ENCODE results near the gene USP32.

The USP32 gene

DNA sequence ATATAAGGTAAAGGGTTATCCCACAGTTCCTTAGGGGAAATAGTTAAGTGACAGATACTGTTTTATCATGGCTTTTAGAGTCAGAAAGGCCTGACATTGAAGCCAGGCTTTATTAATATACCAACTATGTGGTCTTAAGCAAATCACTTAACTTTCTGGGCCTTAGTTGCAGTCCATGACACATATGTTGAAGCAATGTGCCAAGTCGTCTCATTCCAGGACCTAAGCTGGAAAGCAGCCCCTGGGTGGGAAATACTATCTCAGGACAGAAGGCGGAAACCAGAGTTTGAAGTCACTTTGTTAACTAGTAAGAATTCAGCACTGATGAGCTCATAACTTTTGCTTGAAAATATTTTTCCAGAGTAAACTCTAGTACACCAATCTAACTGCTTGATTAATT is 80.0 kb downstream of the USP32 start:
- TF ChIP-seq, protein P1, sequence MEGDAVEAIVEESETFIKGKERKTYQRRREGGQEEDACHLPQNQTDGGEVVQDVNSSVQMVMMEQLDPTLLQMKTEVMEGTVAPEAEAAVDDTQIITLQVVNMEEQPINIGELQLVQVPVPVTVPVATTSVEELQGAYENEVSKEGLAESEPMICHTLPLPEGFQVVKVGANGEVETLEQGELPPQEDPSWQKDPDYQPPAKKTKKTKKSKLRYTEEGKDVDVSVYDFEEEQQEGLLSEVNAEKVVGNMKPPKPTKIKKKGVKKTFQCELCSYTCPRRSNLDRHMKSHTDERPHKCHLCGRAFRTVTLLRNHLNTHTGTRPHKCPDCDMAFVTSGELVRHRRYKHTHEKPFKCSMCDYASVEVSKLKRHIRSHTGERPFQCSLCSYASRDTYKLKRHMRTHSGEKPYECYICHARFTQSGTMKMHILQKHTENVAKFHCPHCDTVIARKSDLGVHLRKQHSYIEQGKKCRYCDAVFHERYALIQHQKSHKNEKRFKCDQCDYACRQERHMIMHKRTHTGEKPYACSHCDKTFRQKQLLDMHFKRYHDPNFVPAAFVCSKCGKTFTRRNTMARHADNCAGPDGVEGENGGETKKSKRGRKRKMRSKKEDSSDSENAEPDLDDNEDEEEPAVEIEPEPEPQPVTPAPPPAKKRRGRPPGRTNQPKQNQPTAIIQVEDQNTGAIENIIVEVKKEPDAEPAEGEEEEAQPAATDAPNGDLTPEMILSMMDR (IDR thresholded peaks at IDR 0.05; ENCODE audit: extremely low read depth, missing control alignments) = no peak

DNA sequence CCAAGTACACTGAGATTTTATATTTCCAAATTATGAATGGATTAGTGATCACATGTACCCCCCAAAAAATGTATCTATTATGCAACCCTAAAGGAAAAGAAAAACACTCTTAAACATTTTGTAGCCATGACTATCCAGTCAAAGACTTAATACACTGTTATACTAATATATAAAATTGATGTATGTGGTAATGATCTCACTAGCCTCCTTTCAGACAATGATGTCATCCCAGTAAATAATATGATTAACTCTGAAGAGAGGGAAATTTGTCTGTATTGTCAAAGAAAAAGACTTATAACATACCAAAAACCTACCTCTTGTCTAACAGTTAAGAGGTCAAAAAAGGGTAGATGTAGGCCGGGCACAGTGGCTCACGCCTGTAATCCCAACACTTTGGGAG is 80.7 kb downstream of the USP32 start:
- no peak for DNase-seq (ENCODE audit: low spot score)
- TF ChIP-seq, protein P1 (IDR thresholded peaks at IDR 0.05; ENCODE audit: extremely low read depth, missing control alignments) = no peak

More for the DNA sequence above, 80.0 kb downstream of the USP32 start:
- DNase-seq (ENCODE audit: low spot score) = no peak

DNA sequence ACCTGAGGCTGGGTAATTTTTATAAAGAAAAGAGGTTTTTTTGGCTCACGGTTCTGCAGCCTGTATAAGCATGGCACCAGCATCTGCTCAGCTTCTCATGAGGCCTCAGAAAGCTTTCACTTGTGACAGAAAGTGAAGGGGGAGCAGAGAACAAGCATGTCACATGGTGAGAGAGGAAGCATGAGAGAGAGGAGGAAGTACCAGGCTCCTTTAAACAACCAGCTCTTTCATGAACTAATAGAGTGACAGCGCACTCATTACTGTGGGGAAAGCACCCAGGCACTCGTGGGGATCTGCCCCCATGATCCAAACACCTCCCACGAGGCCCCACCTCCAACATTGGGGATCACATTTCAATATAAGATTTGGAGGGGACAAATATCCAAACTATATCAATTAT is 86.8 kb downstream of the USP32 start:
- no peak for DNase-seq (ENCODE audit: low spot score)
- TF ChIP-seq, protein P1 (IDR thresholded peaks at IDR 0.05; ENCODE audit: extremely low read depth, missing control alignments) = no peak

DNA sequence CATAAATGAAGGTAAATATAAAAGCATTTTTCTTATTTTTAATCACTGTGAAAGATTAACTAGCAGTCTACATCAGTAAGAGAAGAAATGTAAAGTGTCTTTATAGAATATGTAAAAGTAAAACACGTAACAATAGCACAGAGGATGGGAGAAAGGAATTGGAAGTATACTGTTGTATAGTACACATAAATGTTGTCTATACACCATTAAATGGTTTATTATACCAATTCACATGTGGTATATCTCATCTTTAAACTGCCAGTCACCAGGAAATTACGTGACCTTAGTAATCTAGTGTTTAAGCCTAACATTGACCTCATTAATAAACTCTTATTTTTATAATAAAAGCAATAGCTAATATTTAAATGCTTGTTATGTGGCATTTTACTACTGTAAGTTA is 87.4 kb downstream of the USP32 start:
- DNase-seq (ENCODE audit: low spot score) = no peak
- TF ChIP-seq, protein P1 (IDR thresholded peaks at IDR 0.05; ENCODE audit: extremely low read depth, missing control alignments) = no peak

DNA sequence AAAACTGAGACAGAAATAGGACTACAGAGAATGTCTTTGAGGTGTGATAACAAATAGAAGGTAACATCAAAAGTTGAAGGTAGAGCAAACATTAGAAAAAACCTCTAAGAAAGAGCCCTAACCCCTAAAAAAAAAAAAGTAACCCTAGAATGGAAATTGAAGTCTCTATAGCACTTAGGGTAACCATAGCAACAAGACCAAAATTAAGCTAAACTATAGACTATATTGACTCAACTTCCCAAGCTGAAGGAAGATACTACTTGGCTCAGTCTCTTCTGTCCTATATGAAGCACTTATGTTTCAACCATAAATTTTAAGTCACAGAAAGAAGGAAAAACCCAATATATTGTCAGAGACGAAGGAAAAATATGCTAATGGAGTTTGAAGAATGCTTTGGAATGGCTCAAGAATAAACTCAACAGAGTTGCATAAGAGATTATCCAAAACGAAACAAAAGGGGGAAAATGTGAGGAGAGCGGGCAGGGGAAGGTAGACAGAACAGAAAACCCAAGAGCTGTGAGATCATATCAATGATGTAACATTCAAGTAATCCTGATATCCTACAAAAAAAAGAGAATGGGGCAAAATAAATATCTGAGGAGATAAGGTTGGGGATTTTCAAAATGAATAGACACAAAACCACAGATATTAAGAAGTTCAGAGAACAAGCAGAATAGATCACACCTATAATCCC is 88.4 kb downstream of the USP32 start:
- TF ChIP-seq, protein P1 (IDR thresholded peaks at IDR 0.05; ENCODE audit: extremely low read depth, missing control alignments) = no peak
- DNase-seq (ENCODE audit: low spot score) = no peak

DNA sequence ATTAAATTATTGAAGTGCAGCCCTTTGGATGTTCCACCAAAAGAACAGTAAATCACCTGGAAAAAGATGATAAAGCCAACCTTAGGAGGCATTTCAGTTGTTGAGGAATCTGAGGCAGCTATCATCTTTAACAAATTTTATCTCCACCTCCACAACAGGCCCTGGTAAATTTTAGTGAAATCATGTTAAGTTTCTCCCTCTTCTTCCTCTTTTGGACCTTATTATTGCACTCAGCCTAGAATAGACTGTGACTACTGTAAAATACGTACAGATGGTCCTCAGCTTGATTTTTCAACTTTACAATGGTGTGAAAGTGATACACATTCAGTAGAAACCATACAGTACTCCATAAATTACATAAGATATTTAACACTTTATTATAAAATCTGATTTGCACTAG is 90.3 kb downstream of the USP32 start:
- no peak for DNase-seq (ENCODE audit: low spot score)
- TF ChIP-seq, protein P1 (IDR thresholded peaks at IDR 0.05; ENCODE audit: extremely low read depth, missing control alignments) = no peak

DNA sequence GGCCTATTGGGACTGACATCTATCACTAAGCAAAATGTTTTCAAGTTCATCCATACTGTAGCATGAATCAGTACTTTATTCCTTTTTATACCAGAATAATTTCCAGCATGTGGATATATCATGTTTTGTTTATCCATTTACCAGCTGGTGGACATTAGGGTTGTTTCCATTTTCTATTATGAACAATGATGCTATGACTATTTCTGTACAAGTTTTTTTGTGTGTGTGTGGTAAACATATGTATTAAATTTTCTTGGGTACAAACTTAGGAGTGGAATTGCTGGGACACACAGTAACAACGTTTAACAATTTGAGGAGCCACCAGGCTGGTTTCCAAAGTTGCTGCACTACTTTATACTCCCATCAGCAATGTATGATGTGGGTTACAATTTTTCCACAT is 91.0 kb downstream of the USP32 start:
- DNase-seq (ENCODE audit: low spot score) = no peak
- TF ChIP-seq, protein P1 (IDR thresholded peaks at IDR 0.05; ENCODE audit: extremely low read depth, missing control alignments) = no peak
